GM23338 (cell line): ENCODE measurements around the gene PRPF31. TPM values are rescaled to one million over a fixed set of nuclear protein-coding genes. Genes with fewer than 3 reads are reported as not detected.

ENCODE experiments used
- ATAC-seq: fragments of 200-7000 bp; cut with Tn5 transposase; 3 replicates; pipeline ENCODE4 v1.9.1; 2020
- DNase-seq: peaks from one replicate; pipeline ENCODE4 v3.0.0-alpha.2; 2015; ENCODE audit warnings: low spot score
- H2AFZ ChIP-seq: fragments of 200-600 bp; sonication (generic); 2 replicates; pipeline ENCODE4 v1.8.0; 2016; ENCODE audit warnings: antibody characterized with exemption, mild to moderate bottlenecking, moderate library complexity
- H3F3A ChIP-seq: fragments of 200-600 bp; sonication (generic); replicated peaks from 2 replicates; pipeline ENCODE4 v1.8.0; 2017; ENCODE audit warnings: antibody characterized with exemption, mixed run types, low read depth
- H3K27ac ChIP-seq: fragments of 200-600 bp; sonication (generic); 2 replicates; pipeline ENCODE4 v1.6.1; 2016; ENCODE audit warnings: low read depth
- H3K27me3 ChIP-seq: fragments of 200-600 bp; sonication (generic); 2 replicates; pipeline ENCODE4 v1.8.0; 2016; ENCODE audit warnings: mild to moderate bottlenecking, mixed run types, moderate library complexity; ENCODE audit not compliant: insufficient read depth
- H3K36me3 ChIP-seq: fragments of 200-600 bp; sonication (generic); 2 replicates; pipeline ENCODE4 v1.8.0; 2016; ENCODE audit warnings: mild to moderate bottlenecking; ENCODE audit not compliant: insufficient read depth
- H3K4me1 ChIP-seq: fragments of 200-600 bp; sonication (generic); 2 replicates; pipeline ENCODE4 v1.8.0; 2016; ENCODE audit warnings: mild to moderate bottlenecking, moderate library complexity; ENCODE audit not compliant: insufficient read depth
- H3K4me2 ChIP-seq: fragments of 200-600 bp; sonication (generic); 2 replicates; pipeline ENCODE4 v1.7.1; 2017; ENCODE audit warnings: mixed run types
- H3K4me3 ChIP-seq: fragments of 200-600 bp; sonication (generic); 2 replicates; pipeline ENCODE4 v1.6.1; 2016; ENCODE audit warnings: mixed run types
- H3K79me2 ChIP-seq: fragments of 200-600 bp; sonication (generic); replicated peaks from 2 replicates; pipeline ENCODE4 v1.8.0; 2017; ENCODE audit warnings: mild to moderate bottlenecking; ENCODE audit not compliant: insufficient read depth
- H3K9me2 ChIP-seq: fragments of 200-600 bp; sonication (generic); 2 replicates; pipeline ENCODE4 v1.8.0; 2017; ENCODE audit not compliant: insufficient read depth
- H4K20me1 ChIP-seq: fragments of 200-600 bp; sonication (generic); replicated peaks from 2 replicates; pipeline ENCODE4 v1.8.0; 2017; ENCODE audit warnings: mild to moderate bottlenecking; ENCODE audit not compliant: insufficient read depth
- H3K27ac Mint-ChIP-seq: 2 replicates; pipeline ENCODE4 v1.8.0; 2020; ENCODE audit warnings: inconsistent platforms, mild to moderate bottlenecking, moderate library complexity, mixed read lengths
- H3K27me3 Mint-ChIP-seq: 3 replicates; pipeline ENCODE4 v1.8.0; 2022; ENCODE audit warnings: low read depth, mild to moderate bottlenecking, moderate library complexity, mixed read lengths, inconsistent platforms; ENCODE audit not compliant: insufficient read depth, poor library complexity
- H3K36me3 Mint-ChIP-seq: 3 replicates; pipeline ENCODE4 v1.8.0; 2021; ENCODE audit warnings: low read depth, mild to moderate bottlenecking, inconsistent platforms, moderate library complexity, mixed read lengths
- H3K4me1 Mint-ChIP-seq: 3 replicates; pipeline ENCODE4 v1.8.0; 2020; ENCODE audit warnings: mild to moderate bottlenecking, inconsistent platforms, mixed read lengths
- H3K4me3 Mint-ChIP-seq: 3 replicates; pipeline ENCODE4 v1.8.0; 2021; ENCODE audit warnings: moderate library complexity, mild to moderate bottlenecking, inconsistent platforms, mixed read lengths
- H3K9me3 Mint-ChIP-seq: 3 replicates; pipeline ENCODE4 v1.8.0; 2020; ENCODE audit warnings: moderate library complexity, mild to moderate bottlenecking, inconsistent platforms, mixed read lengths
- CREB1 ChIP-seq: fragments of 250-450 bp; sonication (Bioruptor Pico); IDR thresholded peaks from 2 replicates; pipeline ENCODE4 v1.5.0; 2020; ENCODE audit warnings: low read depth, mild to moderate bottlenecking, moderate library complexity
- CTCF ChIP-seq, 2 experiments: fragments of 200-600 bp in 1 of 2; sonication (generic) in 1 of 2; conservative IDR thresholded peaks; 2 replicates each; pipeline versions ENCODE4 v1.5.1 to v1.6.1; 2016 to 2017; ENCODE audit warnings: antibody characterized with exemption in 2 of 2, low read depth in 2 of 2, mild to moderate bottlenecking in 2 of 2, moderate library complexity in 1 of 2
- EZH2 ChIP-seq: fragments of 200-600 bp; sonication (generic); IDR thresholded peaks from one replicate; pipeline ENCODE4 v1.8.0; 2017; ENCODE audit warnings: antibody characterized with exemption, mild to moderate bottlenecking, low read depth; ENCODE audit not compliant: unreplicated experiment
- JUNB ChIP-seq: IDR thresholded peaks from one replicate; pipeline ENCODE4 v1.6.1; 2016; ENCODE audit warnings: antibody characterized with exemption; ENCODE audit not compliant: unreplicated experiment
- NANOG ChIP-seq: IDR thresholded peaks from 2 replicates; pipeline ENCODE4 v1.6.1; 2016; ENCODE audit warnings: antibody characterized with exemption, borderline replicate concordance
- REST ChIP-seq: IDR thresholded peaks from one replicate; pipeline ENCODE4 v1.6.1; 2018; ENCODE audit warnings: antibody characterized with exemption; ENCODE audit not compliant: unreplicated experiment
- ZNF114 ChIP-seq: fragments of 250-450 bp; sonication (Bioruptor Pico); IDR thresholded peaks from 2 replicates; pipeline ENCODE4 v1.5.0; 2020; ENCODE audit warnings: mild to moderate bottlenecking, moderate library complexity
- ZNF331 ChIP-seq: fragments of 250-450 bp; sonication (Bioruptor Pico); IDR thresholded peaks from 2 replicates; pipeline ENCODE4 v1.5.0; 2020; ENCODE audit warnings: low read depth, mild to moderate bottlenecking, moderate library complexity
- ZNF462 ChIP-seq: fragments of 250-450 bp; sonication (Bioruptor Pico); IDR thresholded peaks from 2 replicates; pipeline ENCODE4 v1.5.0; 2020; ENCODE audit warnings: mild to moderate bottlenecking, moderate library complexity
- polyA plus RNA-seq: library from polyadenylated mRNA; unstranded; fragments of >200 nt; fragmentation: Nextera tagmentation; extraction: Ambion mirVana; gene quantifications from 2 replicates; pipeline ENCODE4 v1.2.1, GENCODE V29; 2016
- total RNA-seq: library from RNA; depleted of rRNA; stranded (reverse); fragments of >200 nt; shearing (Covaris generic); gene quantifications from 2 replicates; pipeline ENCODE4 v1.2.3, GENCODE V29; 2014

PRPF31 gene
- total and polyA plus RNA-seq, 2 experiments from 2014 or later = 83.3 to 94.2 TPM

GRCh38 chr19:54148158-54148557 is 32.6 kb downstream of the PRPF31 start:
- no peak overlapping the region for H2AFZ ChIP-seq
- no peak overlapping the region for H3K4me3 Mint-ChIP-seq
- peaks cover 15% of the 10 kb centered on the region for H3K27me3 Mint-ChIP-seq
- peaks cover 11% of the 10 kb centered on the region; the same call in 1 of the 2 replicates for H4K20me1 ChIP-seq
- no peaks in the 10 kb centered on the region; the same call in 2 of the 3 replicates for H3K9me3 Mint-ChIP-seq
- peaks cover under 1% of the 10 kb centered on the region; the same call in 1 of the 2 replicates for H3K79me2 ChIP-seq
- no peaks in the 10 kb centered on the region for H3K27me3 ChIP-seq
- H3K9me2 ChIP-seq = no peaks in the 10 kb centered on the region
- H3K4me1 Mint-ChIP-seq = no peaks in the 10 kb centered on the region; the same call in 2 of the 3 replicates
- H3K27ac Mint-ChIP-seq = no peak overlapping the region
- peaks cover 24% of the 10 kb centered on the region for H3K36me3 ChIP-seq
- ATAC-seq = no peak
- H3K4me2 ChIP-seq = no peak overlapping the region
- no peak for TF ChIP-seq REST
- TF ChIP-seq CTCF (conservative IDR thresholded peaks at IDR 0.05; ENCODE audit: low read depth in 2 of 2) = no peak
- TF ChIP-seq CREB1 = no peak
- TF ChIP-seq ZNF462 (CRISPR knock-in tag) = no peak
- no peak for TF ChIP-seq ZNF114 (CRISPR knock-in tag)
- TF ChIP-seq EZH2 = no peak
- no peak for TF ChIP-seq JUNB
- no peak for TF ChIP-seq NANOG
- no peak for TF ChIP-seq ZNF331 (CRISPR knock-in tag)
- no peaks in the 10 kb centered on the region for H3K4me1 ChIP-seq
- no peak overlapping the region for H3K27ac ChIP-seq
- peaks cover 80% of the 10 kb centered on the region for H3K36me3 Mint-ChIP-seq
- no peak overlapping the region for H3K4me3 ChIP-seq
- no peaks in the 10 kb centered on the region; the same call in 1 of the 2 replicates for H3F3A ChIP-seq
- DNase-seq = no peak
